CD4-positive, alpha-beta T cell (primary cell): Measurements from ENCODE around the gene S100A8. TPM values are rescaled to one million over a fixed set of nuclear protein-coding genes. Genes with fewer than 3 reads are reported as not detected.

Source experiments
- ATAC-seq: fragments of 200-7000 bp; cut with Tn5 transposase; one replicate; pipeline ENCODE4 v1.10.0; 2022; ENCODE audit warnings: mild to moderate bottlenecking; ENCODE audit not compliant: poor library complexity
- CTCF ChIA-PET: fragments of 350-600 bp; sonication (Branson Sonifier 250); formaldehyde crosslinking; loops from one replicate; lab custom pipeline; 2021; ENCODE audit warnings: antibody characterized with exemption, inconsistent platforms; lab: Charles Lee
- POLR2A ChIA-PET: fragments of 350-600 bp; sonication (Branson Sonifier 250); formaldehyde crosslinking; loops from one replicate; lab custom pipeline; 2021; ENCODE audit warnings: antibody characterized with exemption, inconsistent platforms; lab: Charles Lee
- DNase-seq, 14 experiments: peaks; one replicate each; pipeline ENCODE4 v3.0.0-alpha.2; 2013 to 2020; ENCODE audit warnings: mixed read lengths in 2 of 14
- H3K27ac ChIP-seq, 2 donors: one replicate each; pipeline versions ENCODE4 v1.5.1 to v1.7.0; 2013; ENCODE audit warnings: low read length in 2 of 2, low read depth in 1 of 2, mild to moderate bottlenecking in 1 of 2
- H3K27me3 ChIP-seq, 2 experiments: 1 replicate in 1 of 2; 2 replicates in 1 of 2; pipeline versions ENCODE4 v1.6.1 to v1.7.0; 2013; ENCODE audit warnings: low read length in 2 of 2, control low read depth in 1 of 2, mild to moderate bottlenecking in 1 of 2, moderate library complexity in 1 of 2; ENCODE audit not compliant: insufficient read depth in 2 of 2, control insufficient read depth in 1 of 2
- H3K36me3 ChIP-seq: one replicate; pipeline ENCODE4 v1.6.1; 2013; ENCODE audit warnings: low read length, control low read depth; ENCODE audit not compliant: insufficient read depth
- H3K4me1 ChIP-seq: one replicate; pipeline ENCODE4 v1.6.1; 2013; ENCODE audit warnings: low read length, control low read depth; ENCODE audit not compliant: insufficient read depth
- H3K4me3 ChIP-seq: one replicate; pipeline ENCODE4 v1.5.1; 2013; ENCODE audit warnings: mild to moderate bottlenecking, low read length, moderate library complexity
- H3K9me3 ChIP-seq, 2 experiments: 1 replicate in 1 of 2; 2 replicates in 1 of 2; pipeline versions ENCODE4 v1.6.1 to v1.7.0; 2013; ENCODE audit warnings: low read length in 2 of 2, mild to moderate bottlenecking in 2 of 2, control low read depth in 1 of 2, moderate library complexity in 1 of 2; ENCODE audit not compliant: control insufficient read depth in 1 of 2, insufficient read depth in 1 of 2
- H3K27ac Mint-ChIP-seq: one replicate; pipeline ENCODE4 v1.8.0; 2020; ENCODE audit warnings: mixed read lengths
- H3K27me3 Mint-ChIP-seq: one replicate; pipeline ENCODE4 v1.8.0; 2021; ENCODE audit warnings: mixed read lengths
- H3K36me3 Mint-ChIP-seq: one replicate; pipeline ENCODE4 v1.8.0; 2021; ENCODE audit warnings: low read depth, mixed read lengths
- H3K4me1 Mint-ChIP-seq: one replicate; pipeline ENCODE4 v1.8.0; 2021; ENCODE audit warnings: low read depth, mixed read lengths
- H3K4me3 Mint-ChIP-seq: one replicate; pipeline ENCODE4 v1.8.0; 2020; ENCODE audit warnings: mild to moderate bottlenecking, mixed read lengths
- H3K9me3 Mint-ChIP-seq: one replicate; pipeline ENCODE4 v1.8.0; 2020; ENCODE audit warnings: mixed read lengths
- intact Hi-C, 2 experiments: fragments of 100-400 bp; cut with DNase I in 1 of 2; cut with micrococcal nuclease in 1 of 2; formaldehyde crosslinking; loops; one replicate each; pipeline versions ENCODE4 v1.15.1 to v1.9.0; 2023 to 2025; cut with DNase I, micrococcal nuclease
- total RNA-seq, 174 experiments: library from RNA in 2 of 174; stranded (reverse) in 2 of 174; gene quantifications; one replicate each; pipeline ENCODE4 v1.2.3 and lab custom pipeline; 2021 to 2026
- TF ChIP-seq, protein P1 (sequence below): fragments of 200-600 bp; IDR thresholded peaks from one replicate; pipeline ENCODE4 v1.8.0; 2022; ENCODE audit warnings: antibody characterized with exemption, mild to moderate bottlenecking

The S100A8 gene
- total RNA-seq, 2 experiments from 2014 or later: 21.0 to 23.8 TPM

DNA sequence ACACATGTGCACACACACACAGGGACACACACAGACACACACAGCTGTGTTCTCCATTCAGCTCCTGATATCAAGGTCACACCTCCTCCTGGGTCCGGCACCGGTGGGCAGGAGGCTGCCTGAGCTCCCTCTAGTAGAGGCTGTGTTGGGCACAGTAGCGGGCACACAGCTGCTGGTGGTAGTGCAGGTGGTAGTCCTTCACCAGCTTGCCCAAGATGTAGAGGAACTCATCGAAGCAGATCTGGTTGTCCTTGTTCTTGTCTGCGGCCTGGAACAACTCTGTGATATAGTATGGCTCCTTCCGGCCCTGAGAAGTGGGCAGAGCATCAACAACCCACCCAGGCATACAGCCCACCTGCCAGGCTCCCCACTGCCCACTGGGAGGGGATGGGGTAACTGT, 5.6 kb upstream of the S100A8 start:
- Histone ChIP-seq H3K36me3 (no peaks in the 10 kb centered on the region), H3K9me3 (no peaks in the 10 kb centered on the region), H3K4me3 (no peak overlapping the region), H3K27me3 (peaks cover 4 to 12% of the 10 kb centered on the region in 2 experiments), H3K27ac (no peak overlapping the region), H3K4me1 (no peaks in the 10 kb centered on the region)
- ATAC-seq (no peak), DNase-seq (no peak)
- Mint-ChIP-seq H3K4me3 (no peak overlapping the region), H3K27me3 (peaks cover 38% of the 10 kb centered on the region), H3K36me3 (no peaks in the 10 kb centered on the region), H3K27ac (no peak overlapping the region), H3K4me1 (no peaks in the 10 kb centered on the region), H3K9me3 (no peaks in the 10 kb centered on the region)
- ChIA-PET POLR2A (no interaction called here), CTCF (no interaction called here)
- TF ChIP-seq, protein P1, sequence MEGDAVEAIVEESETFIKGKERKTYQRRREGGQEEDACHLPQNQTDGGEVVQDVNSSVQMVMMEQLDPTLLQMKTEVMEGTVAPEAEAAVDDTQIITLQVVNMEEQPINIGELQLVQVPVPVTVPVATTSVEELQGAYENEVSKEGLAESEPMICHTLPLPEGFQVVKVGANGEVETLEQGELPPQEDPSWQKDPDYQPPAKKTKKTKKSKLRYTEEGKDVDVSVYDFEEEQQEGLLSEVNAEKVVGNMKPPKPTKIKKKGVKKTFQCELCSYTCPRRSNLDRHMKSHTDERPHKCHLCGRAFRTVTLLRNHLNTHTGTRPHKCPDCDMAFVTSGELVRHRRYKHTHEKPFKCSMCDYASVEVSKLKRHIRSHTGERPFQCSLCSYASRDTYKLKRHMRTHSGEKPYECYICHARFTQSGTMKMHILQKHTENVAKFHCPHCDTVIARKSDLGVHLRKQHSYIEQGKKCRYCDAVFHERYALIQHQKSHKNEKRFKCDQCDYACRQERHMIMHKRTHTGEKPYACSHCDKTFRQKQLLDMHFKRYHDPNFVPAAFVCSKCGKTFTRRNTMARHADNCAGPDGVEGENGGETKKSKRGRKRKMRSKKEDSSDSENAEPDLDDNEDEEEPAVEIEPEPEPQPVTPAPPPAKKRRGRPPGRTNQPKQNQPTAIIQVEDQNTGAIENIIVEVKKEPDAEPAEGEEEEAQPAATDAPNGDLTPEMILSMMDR: no peak
- intact Hi-C loops: no loop called here

DNA sequence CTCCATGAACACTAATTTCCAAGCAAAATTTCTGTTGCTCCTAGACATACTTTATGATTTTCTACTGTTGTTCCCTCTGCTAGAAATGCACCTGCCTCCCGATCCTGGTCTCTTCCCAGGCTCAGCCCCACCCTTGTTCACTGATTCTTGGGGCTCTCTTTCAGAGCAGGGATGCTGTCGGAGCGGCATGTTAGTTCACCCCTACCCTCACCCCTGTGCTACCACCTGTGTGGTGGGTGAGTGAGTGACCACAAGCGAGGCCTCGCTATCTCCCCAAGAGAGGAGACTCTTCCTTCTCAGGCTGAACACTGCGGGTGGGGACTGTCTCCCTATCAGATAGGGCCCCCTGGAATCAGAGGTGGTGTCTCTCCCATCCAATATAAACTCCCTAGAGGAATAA, 4.9 kb upstream of the S100A8 start:
- Histone ChIP-seq H3K27me3 (peaks cover 4 to 19% of the 10 kb centered on the region in 2 experiments), H3K4me3 (no peak overlapping the region), H3K4me1 (no peaks in the 10 kb centered on the region), H3K9me3 (no peaks in the 10 kb centered on the region), H3K36me3 (no peaks in the 10 kb centered on the region), H3K27ac (no peak overlapping the region)
- Mint-ChIP-seq H3K27me3 (peaks cover 38% of the 10 kb centered on the region), H3K27ac (no peak overlapping the region), H3K4me1 (no peaks in the 10 kb centered on the region), H3K36me3 (no peaks in the 10 kb centered on the region), H3K9me3 (no peaks in the 10 kb centered on the region), H3K4me3 (no peak overlapping the region)
- ChIA-PET POLR2A (no interaction called here), CTCF (no interaction called here)
- DNase-seq: no peak
- intact Hi-C loops: no loop called here
- ATAC-seq: no peak
- TF ChIP-seq, protein P1: no peak

DNA sequence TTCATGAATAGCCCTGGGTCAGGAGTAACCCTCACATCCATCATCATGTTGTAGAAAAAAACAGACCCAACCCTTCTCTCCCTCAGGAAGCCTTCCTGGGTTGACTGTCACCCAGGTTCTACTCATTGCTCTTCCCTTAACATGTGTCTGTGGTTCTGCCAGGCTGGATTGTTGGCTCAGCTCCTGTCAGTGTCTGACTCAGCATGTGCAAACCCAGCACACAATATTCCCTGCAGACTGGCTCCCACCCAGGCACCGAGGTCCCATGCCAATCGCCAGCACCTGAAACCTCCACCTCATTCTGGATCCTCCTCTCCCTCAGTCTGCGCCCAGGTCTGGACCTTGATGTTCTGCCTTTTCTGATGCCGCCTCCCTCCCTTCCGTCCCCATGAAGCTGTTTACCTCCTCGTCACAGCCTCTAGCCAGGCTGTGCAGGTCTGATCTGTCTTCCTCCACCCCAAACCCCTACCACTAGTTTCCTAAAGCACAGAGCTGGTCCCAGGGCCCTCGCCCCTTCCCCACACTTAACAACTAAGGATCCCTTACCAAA, 4.3 kb upstream of the S100A8 start:
- Mint-ChIP-seq H3K4me1 (no peaks in the 10 kb centered on the region), H3K36me3 (no peaks in the 10 kb centered on the region), H3K27ac (no peak overlapping the region), H3K4me3 (no peak overlapping the region), H3K9me3 (no peaks in the 10 kb centered on the region), H3K27me3 (peaks cover 38% of the 10 kb centered on the region)
- H3K27ac ChIP-seq: no peak overlapping the region
- H3K4me3 ChIP-seq: no peak overlapping the region
- no peak for ATAC-seq
- intact Hi-C loops: no loop called here
- H3K36me3 ChIP-seq: no peaks in the 10 kb centered on the region
- TF ChIP-seq, protein P1: no peak
- DNase-seq: peak in 1 of 14 experiments; percentile 14
- ChIA-PET POLR2A (no interaction called here), CTCF (no interaction called here)
- no peaks in the 10 kb centered on the region for H3K4me1 ChIP-seq
- H3K9me3 ChIP-seq: no peaks in the 10 kb centered on the region
- peaks cover 8 to 19% of the 10 kb centered on the region in 2 experiments for H3K27me3 ChIP-seq
